ENCODE measurements around the gene CYSTM1.

The CYSTM1 gene

GRCh38 chr5:140174465-140175366 lies at the start of gene CYSTM1:
Gene CYSTM1 (plus strand): TSS chr5:140175188. CDS start chr5:140194466, 19,278 bp downstream.
- DNase-seq, result peak; percentile 93

- DNase-seq, result no peak
Measured at GRCh38 chr5:140125637-140126036, 49.4 kb upstream of the CYSTM1 start, which contains the start of gene IGIP. Gene IGIP (plus strand): TSS chr5:140125937. CDS start chr5:140128477, 2,540 bp downstream.

- no peak for DNase-seq
Measured at GRCh38 chr5:140126315-140127012, 48.5 kb upstream of the CYSTM1 start.

GRCh38 chr5:140128376-140128775 lies 46.6 kb upstream of the CYSTM1 start:
- DNase-seq, result no peak

- no peak for DNase-seq
Measured at GRCh38 chr5:140130949-140131733, 43.8 kb upstream of the CYSTM1 start.

- peak; percentile 84 for DNase-seq
Measured at GRCh38 chr5:140131967-140132409, 43.0 kb upstream of the CYSTM1 start.

GRCh38 chr5:140133514-140134167 lies 41.3 kb upstream of the CYSTM1 start:
- no peak for DNase-seq

- DNase-seq, result no peak
Measured at GRCh38 chr5:140134277-140134935, 40.6 kb upstream of the CYSTM1 start.

- no peak for DNase-seq
Measured at GRCh38 chr5:140135127-140135526, 39.9 kb upstream of the CYSTM1 start.

GRCh38 chr5:140136624-140137023 lies 38.4 kb upstream of the CYSTM1 start:
- no peak for DNase-seq

- DNase-seq, result no peak
Measured at GRCh38 chr5:140140435-140140834, 34.6 kb upstream of the CYSTM1 start.

- DNase-seq, result no peak
Measured at GRCh38 chr5:140141241-140141640, 33.7 kb upstream of the CYSTM1 start.

- DNase-seq, result no peak
Measured at GRCh38 chr5:140142246-140142645, 32.7 kb upstream of the CYSTM1 start.

- no peak for DNase-seq
Measured at GRCh38 chr5:140142856-140143255, 32.1 kb upstream of the CYSTM1 start.

- DNase-seq, result no peak
Measured at GRCh38 chr5:140143521-140144258, 31.3 kb upstream of the CYSTM1 start.

- DNase-seq, result no peak
Measured at GRCh38 chr5:140145256-140145655, 29.7 kb upstream of the CYSTM1 start.

- DNase-seq, result peak; percentile 78
Measured at GRCh38 chr5:140145818-140146522, 29.0 kb upstream of the CYSTM1 start.

GRCh38 chr5:140146523-140146842 lies 28.5 kb upstream of the CYSTM1 start:
- DNase-seq, result no peak

- no peak for DNase-seq
Measured at GRCh38 chr5:140147460-140147859, 27.5 kb upstream of the CYSTM1 start.

GRCh38 chr5:140148508-140148907 lies 26.5 kb upstream of the CYSTM1 start:
- DNase-seq, result no peak

GRCh38 chr5:140150201-140150600 lies 24.8 kb upstream of the CYSTM1 start:
- no peak for DNase-seq

Measured in inflammatory macrophage treated with lipopolysaccharide for 4 hours (primary cell).